C4-2B (cell line): ENCODE data around the gene ZDHHC20.
A peak's percentile ranks its signal among the peaks of the same experiment; 100 is the strongest.

Experiments used
- H3K27ac ChIP-seq: fragments of 450-650 bp; 2 replicates; pipeline ENCODE4 v1.5.1; 2017
- ZFX ChIP-seq: fragments of 450-650 bp; IDR thresholded peaks from 2 replicates; pipeline ENCODE4 v1.6.1; 2017
- TF ChIP-seq, protein P1 (sequence below): fragments of 450-650 bp; conservative IDR thresholded peaks from 2 replicates; pipeline ENCODE4 v1.5.1; 2017; ENCODE audit warnings: mild to moderate bottlenecking

Gene ZDHHC20

DNA sequence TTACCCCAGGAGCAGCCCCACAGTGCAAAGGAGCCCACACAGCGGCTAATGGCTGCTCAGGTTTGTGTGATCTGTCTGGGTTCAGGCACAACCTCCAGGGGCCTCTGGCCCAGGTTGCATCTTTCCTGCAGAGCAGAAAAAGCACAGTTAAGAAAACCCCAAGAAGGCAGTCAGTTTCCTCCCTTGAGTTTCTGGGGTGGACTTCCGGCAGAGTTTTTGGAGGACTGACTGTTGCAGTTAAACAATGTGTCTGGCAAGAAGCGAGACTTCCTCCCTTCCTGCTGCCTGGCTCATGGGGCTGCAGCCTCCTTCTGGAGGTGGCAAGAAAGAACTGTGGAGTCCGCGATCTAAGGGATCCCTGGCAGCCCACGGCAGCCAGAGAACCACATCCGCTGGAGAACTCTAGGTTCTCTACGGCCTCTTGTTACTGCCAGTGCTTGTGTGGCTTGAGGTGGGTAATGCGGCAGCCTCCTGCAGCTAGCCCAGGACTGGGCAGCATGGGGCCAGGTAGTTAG, 114.4 kb downstream of the ZDHHC20 start:
- H3K27ac ChIP-seq = no peak overlapping the region
- TF ChIP-seq ZFX = no peak
- TF ChIP-seq, protein P1, sequence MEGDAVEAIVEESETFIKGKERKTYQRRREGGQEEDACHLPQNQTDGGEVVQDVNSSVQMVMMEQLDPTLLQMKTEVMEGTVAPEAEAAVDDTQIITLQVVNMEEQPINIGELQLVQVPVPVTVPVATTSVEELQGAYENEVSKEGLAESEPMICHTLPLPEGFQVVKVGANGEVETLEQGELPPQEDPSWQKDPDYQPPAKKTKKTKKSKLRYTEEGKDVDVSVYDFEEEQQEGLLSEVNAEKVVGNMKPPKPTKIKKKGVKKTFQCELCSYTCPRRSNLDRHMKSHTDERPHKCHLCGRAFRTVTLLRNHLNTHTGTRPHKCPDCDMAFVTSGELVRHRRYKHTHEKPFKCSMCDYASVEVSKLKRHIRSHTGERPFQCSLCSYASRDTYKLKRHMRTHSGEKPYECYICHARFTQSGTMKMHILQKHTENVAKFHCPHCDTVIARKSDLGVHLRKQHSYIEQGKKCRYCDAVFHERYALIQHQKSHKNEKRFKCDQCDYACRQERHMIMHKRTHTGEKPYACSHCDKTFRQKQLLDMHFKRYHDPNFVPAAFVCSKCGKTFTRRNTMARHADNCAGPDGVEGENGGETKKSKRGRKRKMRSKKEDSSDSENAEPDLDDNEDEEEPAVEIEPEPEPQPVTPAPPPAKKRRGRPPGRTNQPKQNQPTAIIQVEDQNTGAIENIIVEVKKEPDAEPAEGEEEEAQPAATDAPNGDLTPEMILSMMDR = no peak

DNA sequence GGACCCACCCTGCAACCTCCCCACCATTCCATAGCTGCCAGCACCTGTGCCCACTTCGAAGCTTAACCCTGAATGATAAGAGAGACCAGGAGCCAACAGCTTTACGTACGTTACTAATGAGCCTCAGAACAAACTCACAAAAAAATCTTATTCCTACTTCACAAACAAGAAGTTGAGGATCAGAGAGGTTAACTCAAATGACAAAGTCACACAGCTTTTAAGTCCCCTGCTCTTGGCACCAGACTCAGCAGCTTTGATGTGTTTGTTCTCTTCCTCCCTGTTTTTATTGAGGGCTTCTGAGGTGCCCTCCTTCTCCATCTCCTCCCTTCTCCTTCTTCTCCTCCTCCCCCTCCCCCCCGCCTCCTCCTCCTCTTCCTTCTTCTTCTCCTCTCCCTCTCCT, 115.4 kb downstream of the ZDHHC20 start:
- H3K27ac ChIP-seq = no peak overlapping the region
- no peak for TF ChIP-seq ZFX
- TF ChIP-seq, protein P1 = no peak

DNA sequence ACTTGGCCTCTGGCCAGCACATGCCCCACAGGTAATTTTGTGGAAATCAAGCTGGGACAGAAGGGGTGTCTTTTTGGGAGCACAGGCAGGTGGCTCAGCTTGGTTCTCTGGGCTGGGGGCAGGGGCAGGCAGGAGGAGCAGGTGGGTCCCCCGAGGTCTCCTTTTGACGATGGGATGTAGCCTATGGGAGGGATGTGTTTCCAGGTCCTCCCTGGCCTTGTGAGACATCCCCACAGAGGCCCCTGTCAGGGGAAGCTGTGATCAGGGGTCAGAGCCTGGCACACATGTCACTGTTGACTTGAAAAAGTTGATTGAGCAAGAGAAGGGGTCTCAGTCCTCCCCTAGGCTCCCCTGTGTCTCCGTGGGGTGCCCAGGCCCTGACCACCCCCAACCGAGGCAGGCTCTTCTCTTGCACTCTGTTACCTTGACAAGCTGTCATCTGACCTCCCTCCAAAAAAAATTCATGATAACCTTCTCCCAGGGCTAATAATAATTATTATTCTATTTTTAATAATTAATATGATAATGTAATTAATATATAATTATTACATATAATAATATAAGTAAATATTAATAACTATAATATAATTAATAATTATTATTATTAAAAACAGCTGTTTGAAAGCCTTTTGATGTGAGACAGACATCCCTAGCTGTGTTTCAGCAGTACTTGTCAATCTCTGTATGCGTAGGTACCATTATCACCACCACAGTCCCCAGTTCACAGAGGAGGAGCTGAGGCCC, 116.2 kb downstream of the ZDHHC20 start:
- TF ChIP-seq, protein P1 = no peak
- no peak for TF ChIP-seq ZFX
- H3K27ac ChIP-seq = no peak overlapping the region

DNA sequence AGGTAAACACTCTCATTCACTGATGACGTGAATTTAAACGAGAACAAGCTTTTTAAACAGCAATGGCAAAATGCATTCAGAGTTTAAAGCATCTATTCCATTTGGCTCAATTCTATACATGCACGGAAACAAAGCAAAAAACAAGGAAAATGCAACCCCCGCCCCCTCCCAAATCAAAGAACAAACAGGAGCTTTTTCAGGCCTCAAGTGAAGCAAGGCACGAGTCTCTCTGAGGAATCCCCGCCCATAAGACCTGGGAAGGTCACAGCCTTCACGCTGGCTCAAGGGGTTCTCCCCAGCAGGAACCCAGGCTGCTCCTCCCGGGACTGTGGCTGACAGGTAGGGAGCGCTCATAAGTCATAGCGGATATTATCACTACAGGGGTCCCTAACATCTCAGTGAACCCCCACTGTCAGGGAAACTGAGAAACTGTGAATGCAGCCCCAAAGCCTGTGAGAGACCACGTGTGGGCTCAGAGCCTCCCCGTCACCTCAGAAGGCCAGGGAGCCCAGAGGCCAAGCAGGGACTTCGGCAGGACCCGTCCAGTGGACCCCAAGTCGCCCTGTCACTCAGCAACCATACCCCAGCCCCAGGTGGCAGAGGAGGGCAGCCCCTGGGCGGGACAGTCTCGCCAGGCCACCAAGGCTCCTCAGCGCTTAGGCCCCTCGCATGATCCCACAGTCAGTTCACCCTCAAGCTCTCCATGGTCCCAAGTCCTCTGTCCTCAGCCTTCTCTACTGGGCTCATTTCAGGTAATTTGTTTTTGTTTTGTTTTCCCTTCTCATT, 117.3 kb downstream of the ZDHHC20 start:
- H3K27ac ChIP-seq = no peak overlapping the region
- TF ChIP-seq, protein P1 = no peak
- no peak for TF ChIP-seq ZFX

DNA sequence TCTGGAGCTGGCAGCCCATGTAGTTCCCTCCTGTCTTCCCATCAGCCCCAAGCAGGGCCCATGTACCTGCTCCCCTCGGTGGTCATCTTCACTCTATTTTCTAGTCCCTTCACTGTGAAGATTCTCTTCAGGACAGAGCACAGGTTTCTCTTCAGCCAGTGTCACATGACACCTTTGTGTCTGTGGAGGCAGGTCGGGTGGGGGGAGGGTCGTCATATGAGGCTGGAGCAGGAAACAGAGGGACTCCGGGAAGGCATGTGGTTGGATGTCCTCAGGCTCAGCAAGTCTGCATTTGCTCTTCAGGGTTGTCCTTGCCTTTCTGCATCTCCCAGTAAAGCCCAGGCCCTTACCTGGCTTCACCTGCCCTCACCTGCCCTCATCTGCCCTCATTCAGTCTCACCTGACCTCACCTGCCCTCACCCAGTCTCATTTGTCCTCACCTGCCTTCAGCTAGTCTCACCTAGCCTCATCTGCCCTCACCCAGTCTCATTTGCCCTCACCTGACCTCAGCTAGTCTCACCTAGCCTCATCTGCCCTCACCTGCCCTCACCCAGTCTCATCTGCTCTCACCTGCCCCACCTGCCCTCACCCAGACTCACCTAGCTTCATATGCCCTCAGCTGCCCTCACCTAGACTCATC, 120.3 kb downstream of the ZDHHC20 start:
- H3K27ac ChIP-seq = 0 out of 2 replicates have a peak overlapping the region, but pooled peaks have one; percentile 1
- TF ChIP-seq ZFX = no peak
- TF ChIP-seq, protein P1 = no peak

DNA sequence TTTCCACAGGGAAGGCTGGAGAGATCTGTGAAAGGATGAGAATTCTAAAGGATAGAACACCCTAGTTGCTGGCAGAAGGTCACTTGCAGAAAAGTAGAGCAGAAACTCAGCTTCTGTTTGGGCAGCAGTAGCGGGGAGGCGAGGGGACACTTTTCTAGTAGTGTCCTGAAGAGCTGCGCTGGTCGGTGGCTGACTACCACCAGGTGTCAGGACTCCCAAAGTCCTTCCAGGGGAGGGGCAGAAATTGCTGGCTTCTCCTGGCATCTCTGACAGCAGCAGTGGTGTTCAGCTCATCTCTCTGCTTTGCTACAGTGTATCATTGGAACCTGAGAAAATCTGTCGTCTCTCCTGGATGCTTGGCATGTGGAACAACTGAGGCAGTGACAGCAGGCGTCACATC, 120.9 kb downstream of the ZDHHC20 start:
- no peak for TF ChIP-seq ZFX
- TF ChIP-seq, protein P1 = no peak
- H3K27ac ChIP-seq = no peak overlapping the region
